ENCODE measurements around the gene KCND3.

GRCh38 chr1:112026501-112026900, 37.0 kb upstream of the KCND3 start:
- TF ChIP-seq TAF1 (IDR thresholded peaks at IDR 0.05; ENCODE audit: borderline replicate concordance, insufficient read depth, low read length) (no peak), REST (IDR thresholded peaks at IDR 0.05; ENCODE audit: insufficient read depth in 1 of 2, low read depth in 2 of 2, low read length in 2 of 2) (no peak), POLR2AphosphoS5 (IDR thresholded peaks at IDR 0.05; ENCODE audit: low read depth, low read length) (no peak)

Data from PFSK-1 (cell line).